ENCODE measurements around the gene SPSB3.

DNA sequence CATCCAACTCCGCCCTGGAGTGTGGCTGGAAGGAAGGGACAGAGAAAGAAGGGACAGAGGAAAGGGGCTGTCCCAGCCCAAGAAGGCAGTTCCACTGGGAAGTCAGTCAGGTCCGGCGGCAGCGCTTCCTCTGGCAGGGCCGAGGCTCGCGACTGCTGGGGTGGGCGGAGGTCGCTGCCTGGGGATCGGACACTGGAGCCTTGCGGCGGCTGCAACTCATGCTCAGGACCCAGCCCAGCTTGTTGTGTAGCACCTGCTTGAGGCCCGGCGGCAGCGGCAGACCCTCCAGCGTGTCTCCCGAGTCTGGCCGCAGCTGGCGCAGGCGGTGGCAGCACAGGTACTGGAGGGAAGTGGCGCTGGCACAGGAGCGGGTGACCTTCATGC lies 5.4 kb downstream of the SPSB3 start:
- TF ChIP-seq ZNF114 (CRISPR knock-in tag; IDR thresholded peaks at IDR 0.05), result no peak
- TF ChIP-seq POLR2AphosphoS5 (IDR thresholded peaks at IDR 0.05; ENCODE audit: low read depth), result no peak
- TF ChIP-seq, protein P1, sequence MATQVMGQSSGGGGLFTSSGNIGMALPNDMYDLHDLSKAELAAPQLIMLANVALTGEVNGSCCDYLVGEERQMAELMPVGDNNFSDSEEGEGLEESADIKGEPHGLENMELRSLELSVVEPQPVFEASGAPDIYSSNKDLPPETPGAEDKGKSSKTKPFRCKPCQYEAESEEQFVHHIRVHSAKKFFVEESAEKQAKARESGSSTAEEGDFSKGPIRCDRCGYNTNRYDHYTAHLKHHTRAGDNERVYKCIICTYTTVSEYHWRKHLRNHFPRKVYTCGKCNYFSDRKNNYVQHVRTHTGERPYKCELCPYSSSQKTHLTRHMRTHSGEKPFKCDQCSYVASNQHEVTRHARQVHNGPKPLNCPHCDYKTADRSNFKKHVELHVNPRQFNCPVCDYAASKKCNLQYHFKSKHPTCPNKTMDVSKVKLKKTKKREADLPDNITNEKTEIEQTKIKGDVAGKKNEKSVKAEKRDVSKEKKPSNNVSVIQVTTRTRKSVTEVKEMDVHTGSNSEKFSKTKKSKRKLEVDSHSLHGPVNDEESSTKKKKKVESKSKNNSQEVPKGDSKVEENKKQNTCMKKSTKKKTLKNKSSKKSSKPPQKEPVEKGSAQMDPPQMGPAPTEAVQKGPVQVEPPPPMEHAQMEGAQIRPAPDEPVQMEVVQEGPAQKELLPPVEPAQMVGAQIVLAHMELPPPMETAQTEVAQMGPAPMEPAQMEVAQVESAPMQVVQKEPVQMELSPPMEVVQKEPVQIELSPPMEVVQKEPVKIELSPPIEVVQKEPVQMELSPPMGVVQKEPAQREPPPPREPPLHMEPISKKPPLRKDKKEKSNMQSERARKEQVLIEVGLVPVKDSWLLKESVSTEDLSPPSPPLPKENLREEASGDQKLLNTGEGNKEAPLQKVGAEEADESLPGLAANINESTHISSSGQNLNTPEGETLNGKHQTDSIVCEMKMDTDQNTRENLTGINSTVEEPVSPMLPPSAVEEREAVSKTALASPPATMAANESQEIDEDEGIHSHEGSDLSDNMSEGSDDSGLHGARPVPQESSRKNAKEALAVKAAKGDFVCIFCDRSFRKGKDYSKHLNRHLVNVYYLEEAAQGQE (IDR thresholded peaks at IDR 0.05; ENCODE audit: unreplicated experiment), result no peak
- TF ChIP-seq, protein P2, sequence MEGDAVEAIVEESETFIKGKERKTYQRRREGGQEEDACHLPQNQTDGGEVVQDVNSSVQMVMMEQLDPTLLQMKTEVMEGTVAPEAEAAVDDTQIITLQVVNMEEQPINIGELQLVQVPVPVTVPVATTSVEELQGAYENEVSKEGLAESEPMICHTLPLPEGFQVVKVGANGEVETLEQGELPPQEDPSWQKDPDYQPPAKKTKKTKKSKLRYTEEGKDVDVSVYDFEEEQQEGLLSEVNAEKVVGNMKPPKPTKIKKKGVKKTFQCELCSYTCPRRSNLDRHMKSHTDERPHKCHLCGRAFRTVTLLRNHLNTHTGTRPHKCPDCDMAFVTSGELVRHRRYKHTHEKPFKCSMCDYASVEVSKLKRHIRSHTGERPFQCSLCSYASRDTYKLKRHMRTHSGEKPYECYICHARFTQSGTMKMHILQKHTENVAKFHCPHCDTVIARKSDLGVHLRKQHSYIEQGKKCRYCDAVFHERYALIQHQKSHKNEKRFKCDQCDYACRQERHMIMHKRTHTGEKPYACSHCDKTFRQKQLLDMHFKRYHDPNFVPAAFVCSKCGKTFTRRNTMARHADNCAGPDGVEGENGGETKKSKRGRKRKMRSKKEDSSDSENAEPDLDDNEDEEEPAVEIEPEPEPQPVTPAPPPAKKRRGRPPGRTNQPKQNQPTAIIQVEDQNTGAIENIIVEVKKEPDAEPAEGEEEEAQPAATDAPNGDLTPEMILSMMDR (conservative IDR thresholded peaks at IDR 0.05; ENCODE audit: low read depth in 2 of 2), result no peak
- no peak for TF ChIP-seq STAT1 (IDR thresholded peaks at IDR 0.05; ENCODE audit: unreplicated experiment)
- no peak for TF ChIP-seq EZH2phosphoT487 (IDR thresholded peaks at IDR 0.05; ENCODE audit: unreplicated experiment)

Data from GM23338 (cell line).